Common myeloid progenitor, CD34-positive (primary cell): ENCODE data around the gene SLC7A8.

Experiments used
- CTCF ChIA-PET: fragments of 350-600 bp; sonication (Branson Sonifier 250); formaldehyde crosslinking; loops from one replicate; lab custom pipeline; 2021; ENCODE audit warnings: antibody characterized with exemption; lab: Charles Lee
- POLR2A ChIA-PET: fragments of 350-600 bp; sonication (Branson Sonifier 250); formaldehyde crosslinking; loops from one replicate; lab custom pipeline; 2021; ENCODE audit warnings: antibody characterized with exemption; lab: Charles Lee
- DNase-seq, 3 donors: peaks; one replicate each; pipeline versions ENCODE4 v3.0.0 to v3.0.0-alpha.2; 2013
- H3K27ac ChIP-seq, 2 experiments: 1 replicate in 1 of 2; 2 replicates in 1 of 2; pipeline ENCODE4 v1.7.0; 2013; ENCODE audit warnings: inconsistent platforms in 2 of 2, low read length in 2 of 2, mild to moderate bottlenecking in 2 of 2, low read depth in 1 of 2, moderate library complexity in 1 of 2; ENCODE audit not compliant: severe bottlenecking in 2 of 2, insufficient read depth in 1 of 2, poor library complexity in 1 of 2
- H3K27me3 ChIP-seq, 5 experiments: replicated peaks in 2 of 5; 1 replicate in 3 of 5; 2 replicates in 2 of 5; pipeline versions ENCODE4 v1.6.1 to v1.7.0; 2013; ENCODE audit warnings: low read length in 4 of 5, mild to moderate bottlenecking in 2 of 5, moderate library complexity in 2 of 5, inconsistent platforms in 1 of 5; ENCODE audit not compliant: insufficient read depth in 5 of 5, control insufficient read depth in 4 of 5
- H3K36me3 ChIP-seq, 4 experiments: 1 replicate in 2 of 4; 2 replicates in 2 of 4; pipeline versions ENCODE4 v1.6.1 to v1.7.0; 2013; ENCODE audit warnings: low read length in 3 of 4, control low read depth in 1 of 4, mild to moderate bottlenecking in 1 of 4; ENCODE audit not compliant: control insufficient read depth in 4 of 4, insufficient read depth in 4 of 4
- H3K4me1 ChIP-seq, 4 experiments: 1 replicate in 3 of 4; 2 replicates in 1 of 4; pipeline versions ENCODE4 v1.6.1 to v1.7.1; 2013; ENCODE audit warnings: low read length in 3 of 4, mild to moderate bottlenecking in 3 of 4, control low read depth in 1 of 4, inconsistent platforms in 1 of 4, moderate library complexity in 1 of 4; ENCODE audit not compliant: control insufficient read depth in 4 of 4, insufficient read depth in 4 of 4; ENCODE audit errors: control extremely low read depth in 1 of 4
- H3K4me3 ChIP-seq, 7 experiments: 1 replicate in 4 of 7; 2 replicates in 3 of 7; pipeline versions ENCODE4 v1.5.1 to v1.7.0; 2013; ENCODE audit warnings: mild to moderate bottlenecking in 7 of 7, low read length in 6 of 7, moderate library complexity in 6 of 7, inconsistent platforms in 2 of 7, low read depth in 2 of 7, control low read depth in 1 of 7; ENCODE audit not compliant: insufficient read depth in 4 of 7, control insufficient read depth in 1 of 7; ENCODE audit errors: extremely low read depth in 1 of 7
- H3K9me3 ChIP-seq, 5 experiments: 1 replicate in 4 of 5; 2 replicates in 1 of 5; pipeline versions ENCODE4 v1.6.1 to v1.7.1; 2013; ENCODE audit warnings: low read length in 4 of 5, mild to moderate bottlenecking in 2 of 5, inconsistent platforms in 1 of 5, low read depth in 1 of 5, moderate library complexity in 1 of 5; ENCODE audit not compliant: control insufficient read depth in 4 of 5, insufficient read depth in 2 of 5; ENCODE audit errors: control extremely low read depth in 1 of 5
- WGBS: methylation state at CpG from one replicate; pipeline ENCODE4 v1.1.5; 2013; ENCODE audit not compliant: insufficient coverage; 5-methylcytosine and 5-hydroxymethylcytosine counted together

SLC7A8 gene

DNA sequence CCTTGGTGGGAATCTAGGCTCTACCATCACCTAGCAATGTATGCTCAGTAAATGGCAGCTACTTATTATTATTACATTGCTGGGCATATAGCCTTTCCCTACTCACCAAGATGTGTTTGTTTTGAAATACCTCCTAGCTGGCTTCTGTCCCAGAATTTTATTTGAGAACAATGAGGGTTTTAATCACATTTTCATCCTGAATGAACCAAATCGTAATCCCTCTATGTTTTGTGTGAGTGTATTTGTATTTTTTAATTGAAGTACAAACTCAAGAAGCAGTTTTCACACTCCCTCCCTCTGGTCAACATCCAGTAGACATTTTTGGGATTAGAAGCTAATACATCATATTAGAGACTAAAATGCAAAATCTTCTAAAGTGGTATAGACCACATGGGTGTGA lies 7.6 kb downstream of the SLC7A8 start:
- Histone ChIP-seq H3K4me3 (no peak overlapping the region), H3K36me3 (no peaks in the 10 kb centered on the region), H3K27me3 (no peaks in the 10 kb centered on the region), H3K4me1 (peaks cover 0 to 13% (median 9%) of the 10 kb centered on the region in 4 experiments), H3K9me3 (no peaks in the 10 kb centered on the region), H3K27ac (no peak overlapping the region)
- no peak for DNase-seq
- ChIA-PET CTCF (interaction anchor here (1.4 to 23.6 kb wide), 4 partner anchors 10 to 53 kb away, joined by 4 to 462 read pairs (median 26); partner anchors contain the start of gene CEBPE), POLR2A (no interaction called here)
- no CpG with 5 or more reads among the region's 1 CpG for WGBS

DNA sequence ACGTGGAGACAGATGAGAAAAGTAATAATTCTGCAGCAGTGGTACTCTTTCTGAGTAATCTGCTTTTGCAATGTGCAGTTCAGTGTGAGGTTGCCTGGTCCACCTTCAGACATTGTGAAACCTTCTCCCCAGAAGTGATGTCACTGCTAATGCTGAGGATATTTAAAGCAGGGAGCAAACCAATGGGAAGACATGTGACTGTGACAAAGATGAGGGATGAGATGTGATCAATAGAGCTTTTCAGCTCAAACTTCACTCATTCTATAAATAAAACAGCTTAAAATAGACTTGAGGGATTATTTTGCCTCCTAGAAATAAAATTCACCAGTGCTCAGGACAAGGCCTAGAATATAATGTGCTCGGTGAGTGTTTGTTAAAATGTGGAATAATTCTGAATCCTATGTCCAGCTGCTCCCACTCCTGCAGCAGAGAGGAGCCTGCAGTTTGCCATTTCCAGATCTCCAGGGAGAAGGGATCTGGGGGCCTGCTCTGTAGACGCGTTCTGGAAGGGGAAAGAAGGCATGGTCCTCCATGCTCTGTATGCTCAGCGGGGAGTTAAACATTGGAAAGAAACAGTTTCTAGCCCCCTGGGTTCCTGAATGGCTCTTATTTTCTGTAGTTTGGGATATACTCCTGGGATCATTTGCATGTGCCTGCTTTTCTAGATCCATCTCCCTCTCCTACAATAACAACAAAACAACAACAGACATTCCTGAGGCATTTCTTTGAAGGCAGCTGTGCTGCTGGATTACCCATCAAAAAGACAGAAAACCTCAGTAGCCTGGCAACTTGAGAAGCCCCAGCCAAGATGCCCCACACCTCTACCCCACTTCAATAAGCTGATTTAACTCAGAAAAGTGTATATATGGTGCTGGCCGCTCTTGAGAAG lies 8.9 kb downstream of the SLC7A8 start:
- CTCF ChIA-PET, result interaction anchor here (0.5 to 23.6 kb wide), 5 partner anchors 11 to 1863 kb away, joined by 3 to 462 read pairs (median 17); partner anchors contain the start of gene CEBPE
- no peak for DNase-seq
- Histone ChIP-seq H3K36me3 (no peaks in the 10 kb centered on the region), H3K4me3 (no peak overlapping the region), H3K27ac (no peak overlapping the region), H3K4me1 (peaks cover 0 to 12% (median 8%) of the 10 kb centered on the region in 4 experiments), H3K9me3 (no peaks in the 10 kb centered on the region), H3K27me3 (no peaks in the 10 kb centered on the region)
- POLR2A ChIA-PET, result no interaction called here
- 98% methylated on average over 5 of the region's 6 CpGs for WGBS

DNA sequence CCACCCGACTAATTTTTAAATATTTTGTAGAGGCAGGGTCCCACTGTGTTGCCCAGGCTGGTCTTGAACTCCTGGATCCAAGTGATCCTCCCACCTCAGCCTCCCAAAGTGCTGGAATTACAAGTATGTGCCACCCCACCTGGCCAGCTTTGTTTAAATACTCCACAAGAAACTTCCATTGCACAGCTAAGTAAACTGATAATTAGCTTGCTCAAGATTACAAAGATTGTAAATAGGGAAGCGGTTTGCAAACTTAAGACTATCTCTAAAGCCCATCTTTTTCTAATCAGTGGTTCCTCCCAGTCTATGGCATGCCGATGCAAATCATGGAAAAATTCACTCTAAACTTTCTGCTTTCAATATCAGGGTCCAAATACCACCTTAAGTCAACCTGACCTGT lies 9.7 kb downstream of the SLC7A8 start:
- H3K4me1 ChIP-seq, result peaks cover 0 to 10% (median 6%) of the 10 kb centered on the region in 4 experiments
- no peaks in the 10 kb centered on the region for H3K36me3 ChIP-seq
- H3K4me3 ChIP-seq, result no peak overlapping the region
- no peaks in the 10 kb centered on the region for H3K27me3 ChIP-seq
- no peak for DNase-seq
- ChIA-PET POLR2A (no interaction called here), CTCF (interaction anchor here (1.2 to 23.6 kb wide), 4 partner anchors 11 to 51 kb away, joined by 4 to 462 read pairs (median 32); partner anchors contain the start of gene CEBPE)
- 70% methylated on average over 2 of the region's 3 CpGs for WGBS
- H3K9me3 ChIP-seq, result no peaks in the 10 kb centered on the region
- no peak overlapping the region for H3K27ac ChIP-seq

DNA sequence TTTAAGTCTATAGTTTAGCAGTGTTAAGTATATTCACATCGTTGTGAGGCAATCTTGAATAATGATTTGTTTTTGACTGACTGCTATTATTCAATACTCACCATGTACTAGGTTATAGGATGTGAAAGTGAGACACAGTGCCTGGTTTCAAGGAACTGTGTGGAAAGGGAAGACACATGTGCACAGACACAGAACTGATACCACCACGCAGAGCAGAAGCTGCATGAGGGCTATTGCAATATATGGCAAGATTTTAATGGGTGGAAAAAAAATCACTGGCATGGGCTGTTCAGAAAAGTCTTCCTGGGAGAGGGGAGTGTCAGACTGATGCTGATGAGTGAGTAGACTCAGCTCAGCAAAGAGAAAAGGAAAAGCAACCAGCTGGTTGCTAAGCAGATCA lies 10.4 kb downstream of the SLC7A8 start:
- CTCF ChIA-PET, result interaction anchor here (1.0 to 23.6 kb wide), 4 partner anchors 10 to 88 kb away, joined by 3 to 462 read pairs (median 32); partner anchors contain the start of gene CEBPE
- no peaks in the 10 kb centered on the region for H3K9me3 ChIP-seq
- H3K36me3 ChIP-seq, result no peaks in the 10 kb centered on the region
- no peak overlapping the region for H3K27ac ChIP-seq
- peaks cover 0 to 10% (median 6%) of the 10 kb centered on the region in 4 experiments for H3K4me1 ChIP-seq
- POLR2A ChIA-PET, result no interaction called here
- WGBS, result 100% methylated on average over 1 of the region's 2 CpGs
- H3K27me3 ChIP-seq, result no peaks in the 10 kb centered on the region
- no peak overlapping the region for H3K4me3 ChIP-seq
- DNase-seq, result no peak

DNA sequence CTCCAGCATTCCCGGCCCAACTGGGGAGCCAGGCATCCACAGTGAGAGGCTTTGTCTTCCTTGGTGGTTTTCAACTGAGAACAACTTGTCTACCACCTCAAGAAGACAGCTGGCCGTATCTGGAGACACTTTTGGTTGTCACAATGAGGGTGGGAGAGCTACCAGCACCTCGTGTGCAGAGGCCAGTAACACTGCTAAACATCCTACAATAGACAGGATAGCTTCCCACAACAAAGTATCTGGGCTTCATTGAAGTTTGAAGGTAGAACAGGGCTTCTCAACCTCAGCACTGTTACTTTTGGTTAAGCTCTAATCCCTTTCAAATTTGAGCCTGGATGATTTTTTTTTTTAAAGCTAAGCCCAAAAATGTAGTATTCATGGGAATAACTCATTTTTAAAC lies 10.9 kb downstream of the SLC7A8 start:
- no peaks in the 10 kb centered on the region for H3K9me3 ChIP-seq
- 83% methylated on average over 2 of the region's 3 CpGs for WGBS
- peaks cover 0 to 8% (median 5%) of the 10 kb centered on the region in 4 experiments for H3K4me1 ChIP-seq
- no peak overlapping the region for H3K4me3 ChIP-seq
- no peaks in the 10 kb centered on the region for H3K27me3 ChIP-seq
- H3K36me3 ChIP-seq, result no peaks in the 10 kb centered on the region
- no peak overlapping the region for H3K27ac ChIP-seq
- ChIA-PET POLR2A (no interaction called here), CTCF (interaction anchor here (1.0 to 23.6 kb wide), 4 partner anchors 10 to 87 kb away, joined by 3 to 462 read pairs (median 32); partner anchors contain the start of gene CEBPE)
- DNase-seq, result no peak

DNA sequence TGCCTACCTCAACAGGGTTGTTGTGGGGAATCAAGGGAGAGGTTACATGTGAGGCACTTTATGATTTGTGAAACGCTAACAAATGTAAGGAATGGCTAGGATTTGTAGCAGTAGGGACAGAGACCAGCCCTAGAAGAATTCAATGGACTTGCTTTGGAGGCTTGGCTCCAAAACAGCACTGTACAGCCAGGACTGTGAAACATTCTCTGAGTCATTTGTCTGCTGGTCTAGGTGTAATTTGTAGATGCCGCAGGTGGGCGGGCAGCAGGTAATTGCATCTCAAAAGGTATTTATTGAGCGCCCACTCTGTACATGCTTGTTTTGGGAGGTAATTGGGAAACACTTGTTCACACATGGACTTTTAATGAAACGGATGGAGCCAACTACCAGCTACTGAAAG lies 11.4 kb downstream of the SLC7A8 start:
- Histone ChIP-seq H3K4me3 (no peak overlapping the region), H3K4me1 (peaks cover 0 to 3% (median 1%) of the 10 kb centered on the region in 4 experiments), H3K36me3 (no peaks in the 10 kb centered on the region), H3K27ac (no peak overlapping the region), H3K9me3 (no peaks in the 10 kb centered on the region), H3K27me3 (no peaks in the 10 kb centered on the region)
- ChIA-PET POLR2A (no interaction called here), CTCF (interaction anchor here (0.6 to 23.6 kb wide), 5 partner anchors 9 to 87 kb away, joined by 3 to 462 read pairs (median 3); partner anchors contain the start of genes CEBPE and SLC7A8)
- 96% methylated on average over 3 of the region's 5 CpGs for WGBS
- no peak for DNase-seq
